HG03159 (cell line): ENCODE measurements around the gene DUSP15.

Experiments used
- ATAC-seq: cut with Tn5 transposase; IDR thresholded peaks from one replicate; pipeline ENCODE4 v1.9.1; 2021; ENCODE audit warnings: mild to moderate bottlenecking, moderate library complexity; ENCODE audit not compliant: unreplicated experiment

The DUSP15 gene

GRCh38 chr20:31860390-31861134 is 9.8 kb downstream of the DUSP15 start:
- no peak for ATAC-seq

- ATAC-seq, result no peak
Observed at GRCh38 chr20:31859998-31860380, 10.3 kb downstream of the DUSP15 start.

- ATAC-seq, result no peak
Observed at GRCh38 chr20:31859266-31859997, 10.9 kb downstream of the DUSP15 start.

GRCh38 chr20:31858760-31859083 is 11.6 kb downstream of the DUSP15 start:
- no peak for ATAC-seq

- ATAC-seq, result peak; percentile 68
Observed at GRCh38 chr20:31857861-31858759, 12.2 kb downstream of the DUSP15 start.

GRCh38 chr20:31856516-31856915 is 13.8 kb downstream of the DUSP15 start:
- ATAC-seq, result no peak

GRCh38 chr20:31853481-31853880 is 16.8 kb downstream of the DUSP15 start:
- ATAC-seq, result no peak

- no peak for ATAC-seq
Observed at GRCh38 chr20:31851240-31851955, 18.9 kb downstream of the DUSP15 start.

- ATAC-seq, result no peak
Observed at GRCh38 chr20:31849306-31849930, 20.9 kb downstream of the DUSP15 start.

- no peak for ATAC-seq
Observed at GRCh38 chr20:31848088-31848999, 22.0 kb downstream of the DUSP15 start.

- ATAC-seq, result no peak
Observed at GRCh38 chr20:31846793-31847138, 23.6 kb downstream of the DUSP15 start.

GRCh38 chr20:31845300-31845863 is 24.9 kb downstream of the DUSP15 start, which contains the start of gene FOXS1:
TSS of gene FOXS1 (minus strand) at chr20:31845604. CDS start at chr20:31845542, 62 bp downstream.
- no peak for ATAC-seq

- no peak for ATAC-seq
Observed at GRCh38 chr20:31844737-31845299, 25.5 kb downstream of the DUSP15 start.

- no peak for ATAC-seq
Observed at GRCh38 chr20:31843881-31844280, 26.4 kb downstream of the DUSP15 start.

- no peak for ATAC-seq
Observed at GRCh38 chr20:31843288-31843687, 27.0 kb downstream of the DUSP15 start.

- no peak for ATAC-seq
Observed at GRCh38 chr20:31842471-31843157, 27.7 kb downstream of the DUSP15 start.

GRCh38 chr20:31841928-31842327 is 28.4 kb downstream of the DUSP15 start:
- ATAC-seq, result no peak
